ENCODE measurements around the gene PAM16. TPM values are rescaled to one million over a fixed set of nuclear protein-coding genes. Genes with fewer than 3 reads are reported as not detected.

Gene PAM16
- total RNA-seq, 1 donor from 2014 or later, result 41.2 TPM

- H3K27ac ChIP-seq, result no peak overlapping the region
- TF ChIP-seq, protein P1, sequence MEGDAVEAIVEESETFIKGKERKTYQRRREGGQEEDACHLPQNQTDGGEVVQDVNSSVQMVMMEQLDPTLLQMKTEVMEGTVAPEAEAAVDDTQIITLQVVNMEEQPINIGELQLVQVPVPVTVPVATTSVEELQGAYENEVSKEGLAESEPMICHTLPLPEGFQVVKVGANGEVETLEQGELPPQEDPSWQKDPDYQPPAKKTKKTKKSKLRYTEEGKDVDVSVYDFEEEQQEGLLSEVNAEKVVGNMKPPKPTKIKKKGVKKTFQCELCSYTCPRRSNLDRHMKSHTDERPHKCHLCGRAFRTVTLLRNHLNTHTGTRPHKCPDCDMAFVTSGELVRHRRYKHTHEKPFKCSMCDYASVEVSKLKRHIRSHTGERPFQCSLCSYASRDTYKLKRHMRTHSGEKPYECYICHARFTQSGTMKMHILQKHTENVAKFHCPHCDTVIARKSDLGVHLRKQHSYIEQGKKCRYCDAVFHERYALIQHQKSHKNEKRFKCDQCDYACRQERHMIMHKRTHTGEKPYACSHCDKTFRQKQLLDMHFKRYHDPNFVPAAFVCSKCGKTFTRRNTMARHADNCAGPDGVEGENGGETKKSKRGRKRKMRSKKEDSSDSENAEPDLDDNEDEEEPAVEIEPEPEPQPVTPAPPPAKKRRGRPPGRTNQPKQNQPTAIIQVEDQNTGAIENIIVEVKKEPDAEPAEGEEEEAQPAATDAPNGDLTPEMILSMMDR (IDR thresholded peaks at IDR 0.05), result no peak
- DNase-seq (no peak), ATAC-seq (no peak)
- H3K36me3 ChIP-seq, result peaks cover 52% of the 10 kb centered on the region
- intact Hi-C loops (cut with DNase I), result no loop called here
- H3K4me3 ChIP-seq, result no peak overlapping the region
- H3K9me3 ChIP-seq, result no peaks in the 10 kb centered on the region
- H3K4me1 ChIP-seq, result peaks cover 8% of the 10 kb centered on the region
- no peaks in the 10 kb centered on the region for H3K27me3 ChIP-seq
Observed at GRCh38 chr16:4385066-4385788, 34.1 kb upstream of the PAM16 start.

DNA sequence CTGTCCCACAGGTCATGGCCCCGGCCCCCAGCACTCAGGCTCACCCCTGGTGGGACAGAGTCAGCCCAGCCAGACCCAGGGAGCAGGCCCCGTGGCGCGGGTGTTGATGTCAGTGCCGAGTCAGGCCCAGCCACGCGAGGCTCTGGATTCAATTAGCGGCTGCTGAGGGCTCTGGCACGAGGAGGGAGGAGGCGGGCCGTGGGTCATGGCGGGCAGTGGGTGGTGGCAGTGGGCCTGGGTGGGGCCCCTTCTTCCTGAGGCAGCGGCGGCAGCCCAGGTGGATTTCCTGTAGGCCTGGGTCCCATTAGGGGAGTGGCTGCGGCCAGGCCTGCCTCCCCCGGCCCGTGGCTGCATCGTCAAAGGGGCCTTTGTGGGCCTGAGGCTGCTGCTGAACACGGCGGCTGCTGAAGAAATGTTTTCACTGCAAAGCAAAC is 33.4 kb upstream of the PAM16 start:
- intact Hi-C loops (cut with DNase I), result no loop called here
- Histone ChIP-seq H3K4me1 (peaks cover 5% of the 10 kb centered on the region), H3K27me3 (no peaks in the 10 kb centered on the region), H3K36me3 (peaks cover 54% of the 10 kb centered on the region), H3K9me3 (no peaks in the 10 kb centered on the region), H3K4me3 (no peak overlapping the region), H3K27ac (no peak overlapping the region)
- ATAC-seq (no peak), DNase-seq (no peak)
- TF ChIP-seq, protein P1 (IDR thresholded peaks at IDR 0.05), result no peak

DNA sequence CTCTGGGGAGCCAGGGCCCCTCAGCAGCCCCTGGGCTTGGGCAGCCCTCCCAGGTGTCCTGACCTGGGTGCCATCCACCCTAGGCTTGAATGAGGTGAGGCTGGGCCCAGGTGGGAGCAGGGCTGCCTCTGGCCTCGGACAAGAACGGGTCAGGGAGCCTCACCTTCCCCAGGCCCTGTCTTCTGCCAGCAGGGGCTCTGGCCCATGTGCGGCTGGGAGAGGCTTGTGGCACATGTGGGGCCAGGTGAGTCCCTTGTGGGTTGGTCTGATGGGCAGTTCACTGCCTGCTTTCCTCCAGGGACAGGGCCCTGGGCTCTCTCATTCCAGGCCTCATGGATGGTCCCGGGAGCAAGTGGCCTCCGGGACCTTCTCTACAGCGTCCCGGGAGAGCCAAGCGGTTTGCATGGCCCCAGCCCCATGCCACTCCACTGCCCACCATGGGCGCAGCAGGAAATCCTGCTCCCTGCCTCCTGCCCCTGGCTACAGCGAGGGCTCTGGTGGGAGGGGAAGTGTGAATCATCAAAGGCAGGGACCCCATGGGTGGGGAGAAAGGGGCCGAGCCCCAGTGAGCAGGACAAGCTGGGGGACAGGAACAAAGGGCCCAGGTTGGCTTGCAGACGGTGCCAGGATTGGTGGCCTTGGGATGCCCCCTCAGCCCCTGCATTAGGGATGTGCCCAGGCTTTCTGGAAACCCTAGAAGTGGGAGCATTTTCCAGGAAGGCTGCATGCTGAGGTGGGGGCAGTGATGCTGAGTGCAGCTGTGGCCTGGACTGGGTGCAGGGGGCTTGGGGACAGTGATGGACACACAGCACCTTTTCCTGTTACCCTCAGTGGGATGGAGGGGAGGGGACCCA is 32.7 kb upstream of the PAM16 start:
- intact Hi-C loops (cut with DNase I), result no loop called here
- ATAC-seq, result no peak
- peaks cover 54% of the 10 kb centered on the region for H3K36me3 ChIP-seq
- H3K27me3 ChIP-seq, result no peaks in the 10 kb centered on the region
- no peak overlapping the region for H3K27ac ChIP-seq
- H3K4me3 ChIP-seq, result no peak overlapping the region
- DNase-seq, result no peak
- no peaks in the 10 kb centered on the region for H3K9me3 ChIP-seq
- TF ChIP-seq, protein P1 (IDR thresholded peaks at IDR 0.05), result no peak
- no peaks in the 10 kb centered on the region for H3K4me1 ChIP-seq

DNA sequence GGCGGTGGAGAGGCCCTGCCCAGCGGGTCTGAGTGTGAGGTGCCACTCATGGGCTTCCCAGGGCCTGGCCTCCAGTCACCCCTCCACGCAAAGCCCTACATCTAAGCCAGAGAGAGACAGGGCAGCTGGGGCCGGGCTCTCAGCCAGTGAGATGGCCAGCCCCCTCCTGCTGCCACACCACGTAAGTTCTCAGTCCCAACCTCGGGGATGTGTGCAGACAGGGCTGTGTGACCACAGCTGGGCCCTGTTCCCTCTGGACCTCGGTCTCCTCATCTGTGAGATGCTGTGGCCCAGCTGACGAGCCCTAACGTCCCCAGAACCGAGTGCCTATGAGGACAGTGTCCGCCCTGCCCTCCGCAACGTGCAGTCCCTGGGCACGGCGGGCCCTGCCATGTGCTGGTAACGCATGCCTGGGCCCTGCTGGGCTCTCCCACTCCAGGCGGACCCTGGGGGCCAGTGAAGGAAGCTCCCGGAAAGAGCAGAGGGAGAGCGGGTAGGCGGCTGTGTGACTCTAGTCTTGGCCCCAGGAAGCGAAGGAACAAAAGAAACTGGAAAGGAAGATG is 31.8 kb upstream of the PAM16 start:
- Histone ChIP-seq H3K36me3 (peaks cover 50% of the 10 kb centered on the region), H3K27ac (no peak overlapping the region), H3K9me3 (no peaks in the 10 kb centered on the region), H3K4me3 (no peak overlapping the region), H3K4me1 (peaks cover 3% of the 10 kb centered on the region), H3K27me3 (no peaks in the 10 kb centered on the region)
- intact Hi-C loops (cut with DNase I), result no loop called here
- DNase-seq (no peak), ATAC-seq (no peak)
- TF ChIP-seq, protein P1 (IDR thresholded peaks at IDR 0.05), result no peak

GRCh38 chr16:4381935-4382794 is 31.0 kb upstream of the PAM16 start:
- TF ChIP-seq, protein P1 (IDR thresholded peaks at IDR 0.05), result no peak
- intact Hi-C loops (cut with DNase I), result no loop called here
- ATAC-seq (no peak), DNase-seq (no peak)
- Histone ChIP-seq H3K9me3 (no peaks in the 10 kb centered on the region), H3K27ac (no peak overlapping the region), H3K4me1 (peaks cover 8% of the 10 kb centered on the region), H3K36me3 (peaks cover 46% of the 10 kb centered on the region), H3K4me3 (no peak overlapping the region), H3K27me3 (no peaks in the 10 kb centered on the region)
